Mesendoderm (in vitro differentiated cells): ENCODE measurements around the gene RIPK3. TPM values are rescaled to one million over a fixed set of nuclear protein-coding genes. Genes with fewer than 3 reads are reported as not detected.

Experiments used
- DNase-seq: peaks from one replicate; pipeline ENCODE4 v3.0.0; 2013
- H2AK5ac ChIP-seq: 2 replicates; pipeline ENCODE4 v1.6.1; 2013; ENCODE audit warnings: low read length, inconsistent platforms
- H2BK120ac ChIP-seq: 2 replicates; pipeline ENCODE4 v1.6.1; 2013; ENCODE audit warnings: low read depth, mild to moderate bottlenecking, low read length, moderate library complexity, mixed read lengths
- H2BK15ac ChIP-seq: replicated peaks from 2 replicates; pipeline ENCODE4 v1.6.1; 2013; ENCODE audit warnings: low read depth, mild to moderate bottlenecking, moderate library complexity
- H2BK5ac ChIP-seq: 2 replicates; pipeline ENCODE4 v1.6.1; 2013; ENCODE audit warnings: low read length, inconsistent platforms
- H3K18ac ChIP-seq: 2 replicates; pipeline ENCODE4 v1.6.1; 2013; ENCODE audit warnings: mild to moderate bottlenecking, low read length, mixed read lengths
- H3K23ac ChIP-seq: one replicate; pipeline ENCODE4 v1.6.1; 2013; ENCODE audit warnings: low read length
- H3K27ac ChIP-seq: 2 replicates; pipeline ENCODE4 v1.5.1; 2013; ENCODE audit warnings: low read depth, mild to moderate bottlenecking, inconsistent platforms, low read length, moderate library complexity
- H3K27me3 ChIP-seq: 2 replicates; pipeline ENCODE4 v1.6.1; 2013; ENCODE audit warnings: low read length, control low read depth, mild to moderate bottlenecking, inconsistent platforms; ENCODE audit not compliant: insufficient read depth, poor library complexity
- H3K36me3 ChIP-seq: 2 replicates; pipeline ENCODE4 v1.6.1; 2013; ENCODE audit warnings: low read length, inconsistent platforms; ENCODE audit not compliant: control insufficient read depth, insufficient read depth
- H3K4ac ChIP-seq: one replicate; pipeline ENCODE4 v1.6.1; 2013; ENCODE audit warnings: low read depth, mild to moderate bottlenecking, low read length, moderate library complexity
- H3K4me1 ChIP-seq: 2 replicates; pipeline ENCODE4 v1.6.1; 2013; ENCODE audit warnings: low read depth, low read length, inconsistent platforms; ENCODE audit not compliant: control insufficient read depth
- H3K4me2 ChIP-seq: 2 replicates; pipeline ENCODE4 v1.6.1; 2013; ENCODE audit warnings: low read length
- H3K4me3 ChIP-seq: 2 replicates; pipeline ENCODE4 v1.5.1; 2013; ENCODE audit warnings: mild to moderate bottlenecking, low read length
- H3K56ac ChIP-seq: one replicate; pipeline ENCODE4 v1.6.1; 2013; ENCODE audit warnings: low read length
- H3K79me1 ChIP-seq: 2 replicates; pipeline ENCODE4 v1.6.1; 2013; ENCODE audit warnings: low read length, inconsistent platforms
- H3K79me2 ChIP-seq: 2 replicates; pipeline ENCODE4 v1.6.1; 2013; ENCODE audit warnings: mild to moderate bottlenecking, low read length; ENCODE audit not compliant: control insufficient read depth, insufficient read depth
- H3K9ac ChIP-seq: 2 replicates; pipeline ENCODE4 v1.6.1; 2013; ENCODE audit warnings: low read length, inconsistent platforms
- H4K5ac ChIP-seq: one replicate; pipeline ENCODE4 v1.6.1; 2013; ENCODE audit warnings: low read length
- H4K8ac ChIP-seq: one replicate; pipeline ENCODE4 v1.6.1; 2013; ENCODE audit warnings: low read depth, mild to moderate bottlenecking, control low read depth, low read length, moderate library complexity
- WGBS: extraction: QIAGEN DNeasy Blood & Tissue Kit; methylation state at CpG from one replicate; pipeline ENCODE4 v1.1.7; 2013; ENCODE audit warnings: low lambda C conversion rate, missing lambda C conversion rate; ENCODE audit not compliant: insufficient coverage; ENCODE audit errors: extremely low coverage; 5-methylcytosine and 5-hydroxymethylcytosine counted together
- small RNA-seq: library from polyadenylated mRNA; stranded (forward); fragments of <200 nt; extraction: miRNeasy Mini kit (QIAGEN cat#:217004); gene quantifications from one replicate; pipeline ENCODE3, GENCODE V24; 2013; ENCODE audit not compliant: insufficient read depth

The RIPK3 gene

DNA sequence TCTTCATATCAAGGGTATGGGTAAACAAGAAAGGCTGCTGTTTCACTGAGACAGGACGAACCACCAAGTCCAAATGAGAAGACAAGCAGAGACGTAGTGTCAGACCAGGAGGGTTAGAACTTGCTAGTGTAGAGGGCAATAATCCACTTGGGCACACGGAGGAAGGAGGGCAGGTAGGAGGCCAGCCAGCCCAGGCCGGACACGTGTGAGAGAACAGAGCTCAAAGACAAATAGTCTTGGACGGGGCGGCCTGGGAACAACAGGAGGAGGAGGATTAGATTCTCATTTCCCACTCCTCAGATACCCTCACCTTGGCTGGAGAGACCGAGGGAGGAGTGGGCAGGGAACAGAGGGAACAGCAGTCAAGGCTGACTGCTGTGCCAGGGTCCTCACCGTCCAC is 49.0 kb downstream of the RIPK3 start:
- no peak overlapping the region for H3K18ac ChIP-seq
- H3K9ac ChIP-seq: no peak overlapping the region
- H3K56ac ChIP-seq: no peak overlapping the region
- H3K4me1 ChIP-seq: no peaks in the 10 kb centered on the region
- no peak overlapping the region for H4K5ac ChIP-seq
- no peaks in the 10 kb centered on the region for H3K79me1 ChIP-seq
- H2BK5ac ChIP-seq: no peak overlapping the region
- H3K4ac ChIP-seq: no peak overlapping the region
- no peak overlapping the region for H4K8ac ChIP-seq
- DNase-seq: no peak
- no peaks in the 10 kb centered on the region for H3K27me3 ChIP-seq
- H3K27ac ChIP-seq: no peak overlapping the region
- no peak overlapping the region for H3K23ac ChIP-seq
- no peak overlapping the region for H2BK15ac ChIP-seq
- peaks cover 2% of the 10 kb centered on the region for H3K36me3 ChIP-seq
- no CpG with 5 or more reads among the region's 9 CpGs for WGBS
- H3K4me2 ChIP-seq: no peak overlapping the region
- H2BK120ac ChIP-seq: no peak overlapping the region
- H3K79me2 ChIP-seq: no peaks in the 10 kb centered on the region
- H3K4me3 ChIP-seq: no peak overlapping the region
- H2AK5ac ChIP-seq: no peak overlapping the region

DNA sequence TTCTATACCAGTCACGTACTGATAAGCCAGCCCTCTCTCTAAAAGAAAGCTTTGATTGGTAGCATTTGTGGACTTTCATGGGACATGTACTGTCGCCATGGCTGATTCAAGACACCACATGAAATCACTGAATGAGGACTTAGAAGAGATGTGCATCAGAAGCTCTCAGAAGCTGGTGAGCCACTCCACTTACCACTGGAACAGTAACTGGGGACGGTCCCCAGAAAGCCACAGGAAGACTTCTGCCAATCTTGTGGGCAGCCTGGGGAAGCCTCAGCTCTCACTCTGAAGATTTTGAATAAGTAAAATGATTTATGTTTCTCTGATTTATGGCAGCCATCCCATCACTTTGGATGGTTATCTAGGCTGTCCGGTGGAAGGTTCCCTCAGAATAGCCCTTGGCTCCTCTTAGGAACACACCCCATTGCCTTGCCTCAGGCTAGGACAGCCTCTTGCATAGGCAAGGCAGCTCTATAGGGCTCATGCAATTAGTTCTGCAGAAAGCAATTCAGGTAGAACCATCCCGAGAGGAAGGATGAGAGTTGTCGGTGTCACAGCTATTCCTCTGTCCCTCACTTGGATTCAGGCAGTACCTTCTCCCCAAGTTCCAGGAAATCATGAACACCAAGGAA is 50.0 kb downstream of the RIPK3 start:
- Histone ChIP-seq H2AK5ac (no peak overlapping the region), H3K4me3 (no peak overlapping the region), H3K27ac (no peak overlapping the region), H3K36me3 (peaks cover 2% of the 10 kb centered on the region), H3K4ac (no peak overlapping the region), H3K9ac (no peak overlapping the region), H3K4me2 (no peak overlapping the region), H3K79me1 (no peaks in the 10 kb centered on the region), H4K5ac (no peak overlapping the region), H2BK15ac (no peak overlapping the region), H3K4me1 (no peaks in the 10 kb centered on the region), H4K8ac (no peak overlapping the region), H3K79me2 (no peaks in the 10 kb centered on the region), H2BK120ac (no peak overlapping the region), H3K23ac (no peak overlapping the region), H3K18ac (no peak overlapping the region), H3K56ac (no peak overlapping the region), H2BK5ac (no peak overlapping the region), H3K27me3 (no peaks in the 10 kb centered on the region)
- DNase-seq: no peak
- WGBS: no CpG with 5 or more reads among the region's 6 CpGs

DNA sequence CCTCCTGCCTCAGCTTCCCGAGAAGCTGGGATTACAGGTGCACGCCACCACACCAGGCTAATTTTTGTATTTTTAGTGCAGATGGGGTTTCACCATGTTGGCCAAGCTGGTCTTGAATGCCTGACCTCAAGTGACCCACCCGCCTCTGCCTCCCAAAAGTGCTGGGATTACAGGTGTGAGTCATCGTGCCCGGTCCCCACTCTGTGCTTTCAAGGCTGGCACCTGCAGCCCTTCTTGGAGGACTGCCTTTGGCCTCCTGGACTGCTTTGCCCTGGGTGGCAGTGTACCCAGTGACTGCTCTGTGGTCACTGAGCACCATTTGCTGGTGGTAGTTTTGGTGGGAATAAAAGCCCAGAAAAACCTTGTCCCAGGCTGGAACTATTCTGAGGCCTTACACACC is 52.8 kb downstream of the RIPK3 start:
- no peaks in the 10 kb centered on the region for H3K79me2 ChIP-seq
- no peak overlapping the region for H3K23ac ChIP-seq
- H3K27me3 ChIP-seq: no peaks in the 10 kb centered on the region
- H4K8ac ChIP-seq: no peak overlapping the region
- H3K4me1 ChIP-seq: no peaks in the 10 kb centered on the region
- no peak for DNase-seq
- no peak overlapping the region for H3K56ac ChIP-seq
- WGBS: no CpG with 5 or more reads among the region's 5 CpGs
- no peak overlapping the region for H2BK5ac ChIP-seq
- no peaks in the 10 kb centered on the region for H3K79me1 ChIP-seq
- H3K4me3 ChIP-seq: no peak overlapping the region
- peaks cover 2% of the 10 kb centered on the region for H3K36me3 ChIP-seq
- no peak overlapping the region for H3K18ac ChIP-seq
- H3K9ac ChIP-seq: no peak overlapping the region
- no peak overlapping the region for H4K5ac ChIP-seq
- no peak overlapping the region for H3K27ac ChIP-seq
- H3K4me2 ChIP-seq: no peak overlapping the region
- no peak overlapping the region for H2BK15ac ChIP-seq
- H2BK120ac ChIP-seq: no peak overlapping the region
- H2AK5ac ChIP-seq: no peak overlapping the region
- no peak overlapping the region for H3K4ac ChIP-seq

Small RNAs within 50 kb of the gene (small RNA-seq; reads per million reads assigned to genes)
- not detected for gene RF00026
